22Rv1 (cell line): ENCODE data around the gene SIRT5.

Experiments used
- H3K27ac ChIP-seq: fragments of 450-650 bp; 2 replicates; pipeline ENCODE4 v1.5.1; 2017
- ZFX ChIP-seq: fragments of 450-650 bp; IDR thresholded peaks from 2 replicates; pipeline ENCODE4 v1.6.1; 2017; ENCODE audit warnings: antibody characterized with exemption, borderline replicate concordance
- TF ChIP-seq, protein P1 (sequence below): fragments of 450-650 bp; IDR thresholded peaks from 2 replicates; pipeline ENCODE4 v1.5.1; 2017; ENCODE audit warnings: mild to moderate bottlenecking

The SIRT5 gene

DNA sequence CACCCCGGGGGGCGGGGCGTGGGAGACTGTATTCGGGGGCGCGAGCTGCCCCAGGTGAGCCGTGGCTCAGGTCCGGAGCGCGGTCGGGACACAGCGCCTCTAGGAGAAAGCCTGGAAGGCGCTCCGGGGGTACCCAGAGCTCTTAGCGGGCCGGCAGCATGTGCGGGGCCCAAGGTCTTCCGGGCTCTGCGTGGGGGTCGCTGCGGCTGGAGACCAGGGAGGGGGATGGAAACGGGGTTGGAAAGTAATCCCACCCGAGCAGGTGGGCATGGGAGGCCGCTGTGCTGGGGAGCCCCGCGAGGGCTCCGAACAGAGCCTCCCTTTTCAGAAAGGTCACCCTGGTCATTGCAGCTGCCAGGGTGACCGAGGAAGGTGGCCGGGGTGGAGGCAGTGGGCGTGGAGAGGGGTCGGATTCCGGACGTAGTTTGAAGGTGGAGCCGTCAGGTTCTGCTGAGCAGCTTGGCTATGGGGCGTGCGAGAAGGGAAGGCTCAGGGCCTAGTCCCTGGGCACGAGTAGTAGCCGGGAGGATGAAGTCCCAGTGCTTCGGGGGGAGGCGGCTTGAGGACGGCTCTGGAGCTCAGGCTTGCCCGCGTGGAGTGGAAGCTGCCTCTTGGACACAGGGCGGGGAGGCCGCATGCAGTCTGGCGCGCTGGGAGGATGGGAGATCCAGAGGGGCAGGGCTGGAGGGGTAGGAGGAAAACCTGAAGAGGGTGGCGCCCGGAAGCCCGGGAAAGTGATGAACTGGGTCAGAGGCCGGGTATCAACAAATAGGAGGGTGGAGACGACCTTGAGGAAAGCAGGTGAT, at the start of gene SIRT5:
Gene SIRT5 (plus strand): TSS at position 31 of the 806 bp plus-strand sequence. CDS start 9,510 bp downstream, outside the sequence.
- H3K27ac ChIP-seq: peak within 1 kb of the TSS; percentile 97
- TF ChIP-seq ZFX: no peak
- TF ChIP-seq, protein P1, sequence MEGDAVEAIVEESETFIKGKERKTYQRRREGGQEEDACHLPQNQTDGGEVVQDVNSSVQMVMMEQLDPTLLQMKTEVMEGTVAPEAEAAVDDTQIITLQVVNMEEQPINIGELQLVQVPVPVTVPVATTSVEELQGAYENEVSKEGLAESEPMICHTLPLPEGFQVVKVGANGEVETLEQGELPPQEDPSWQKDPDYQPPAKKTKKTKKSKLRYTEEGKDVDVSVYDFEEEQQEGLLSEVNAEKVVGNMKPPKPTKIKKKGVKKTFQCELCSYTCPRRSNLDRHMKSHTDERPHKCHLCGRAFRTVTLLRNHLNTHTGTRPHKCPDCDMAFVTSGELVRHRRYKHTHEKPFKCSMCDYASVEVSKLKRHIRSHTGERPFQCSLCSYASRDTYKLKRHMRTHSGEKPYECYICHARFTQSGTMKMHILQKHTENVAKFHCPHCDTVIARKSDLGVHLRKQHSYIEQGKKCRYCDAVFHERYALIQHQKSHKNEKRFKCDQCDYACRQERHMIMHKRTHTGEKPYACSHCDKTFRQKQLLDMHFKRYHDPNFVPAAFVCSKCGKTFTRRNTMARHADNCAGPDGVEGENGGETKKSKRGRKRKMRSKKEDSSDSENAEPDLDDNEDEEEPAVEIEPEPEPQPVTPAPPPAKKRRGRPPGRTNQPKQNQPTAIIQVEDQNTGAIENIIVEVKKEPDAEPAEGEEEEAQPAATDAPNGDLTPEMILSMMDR: no peak

DNA sequence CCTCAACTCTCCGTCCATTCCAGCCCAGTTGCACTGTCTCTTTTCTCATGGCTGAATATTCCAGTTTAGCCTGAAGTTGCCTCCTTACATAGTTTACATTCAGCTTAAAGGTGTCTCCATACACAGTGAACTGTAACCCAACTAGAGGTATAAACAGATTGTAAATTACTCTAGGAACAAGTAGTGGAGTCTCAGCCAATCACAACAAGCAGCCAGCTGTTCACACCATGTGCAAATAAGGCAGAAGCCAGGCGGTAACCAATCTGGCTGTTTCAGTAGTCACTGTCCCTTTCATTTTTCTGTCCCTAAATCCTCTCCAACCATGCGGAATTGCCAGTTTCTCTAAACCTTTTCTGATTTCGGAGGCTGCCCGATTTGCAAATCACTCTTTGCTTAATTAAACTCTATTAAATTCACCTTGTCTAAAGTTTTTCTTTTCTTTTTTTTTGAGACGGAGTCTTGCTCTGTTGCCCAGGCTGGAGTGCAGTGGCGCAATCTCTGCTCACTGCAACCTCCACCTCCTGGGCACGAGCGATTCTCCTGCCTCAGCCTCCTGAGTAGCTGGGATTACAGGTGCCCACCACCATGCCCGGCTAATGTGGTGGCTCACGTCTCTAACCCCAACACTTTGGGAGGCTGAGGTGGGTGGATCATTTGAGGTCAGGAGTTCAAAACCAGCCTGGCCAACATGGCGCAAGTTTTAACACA, 49.4 kb upstream of the SIRT5 start:
- no peak overlapping the region for H3K27ac ChIP-seq
- TF ChIP-seq ZFX: no peak
- TF ChIP-seq, protein P1: no peak

DNA sequence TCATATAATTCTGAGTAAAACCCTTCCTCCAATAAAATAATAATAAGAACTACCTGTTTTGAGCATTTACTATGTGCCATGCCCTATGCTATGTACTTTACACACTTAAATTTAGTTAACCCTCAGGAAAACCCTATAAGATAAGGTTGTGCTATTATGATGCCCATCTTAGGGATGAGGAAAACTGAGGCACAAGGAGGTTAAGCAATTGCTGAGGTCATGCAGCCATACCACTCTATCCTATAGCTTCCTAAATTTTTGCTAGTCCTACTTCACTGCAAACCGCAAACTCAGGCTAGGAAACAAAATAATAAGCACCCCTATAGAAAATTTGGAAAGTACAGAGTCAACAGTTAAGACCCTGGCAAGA, 48.1 kb upstream of the SIRT5 start:
- H3K27ac ChIP-seq: no peak overlapping the region
- no peak for TF ChIP-seq ZFX
- TF ChIP-seq, protein P1: no peak

DNA sequence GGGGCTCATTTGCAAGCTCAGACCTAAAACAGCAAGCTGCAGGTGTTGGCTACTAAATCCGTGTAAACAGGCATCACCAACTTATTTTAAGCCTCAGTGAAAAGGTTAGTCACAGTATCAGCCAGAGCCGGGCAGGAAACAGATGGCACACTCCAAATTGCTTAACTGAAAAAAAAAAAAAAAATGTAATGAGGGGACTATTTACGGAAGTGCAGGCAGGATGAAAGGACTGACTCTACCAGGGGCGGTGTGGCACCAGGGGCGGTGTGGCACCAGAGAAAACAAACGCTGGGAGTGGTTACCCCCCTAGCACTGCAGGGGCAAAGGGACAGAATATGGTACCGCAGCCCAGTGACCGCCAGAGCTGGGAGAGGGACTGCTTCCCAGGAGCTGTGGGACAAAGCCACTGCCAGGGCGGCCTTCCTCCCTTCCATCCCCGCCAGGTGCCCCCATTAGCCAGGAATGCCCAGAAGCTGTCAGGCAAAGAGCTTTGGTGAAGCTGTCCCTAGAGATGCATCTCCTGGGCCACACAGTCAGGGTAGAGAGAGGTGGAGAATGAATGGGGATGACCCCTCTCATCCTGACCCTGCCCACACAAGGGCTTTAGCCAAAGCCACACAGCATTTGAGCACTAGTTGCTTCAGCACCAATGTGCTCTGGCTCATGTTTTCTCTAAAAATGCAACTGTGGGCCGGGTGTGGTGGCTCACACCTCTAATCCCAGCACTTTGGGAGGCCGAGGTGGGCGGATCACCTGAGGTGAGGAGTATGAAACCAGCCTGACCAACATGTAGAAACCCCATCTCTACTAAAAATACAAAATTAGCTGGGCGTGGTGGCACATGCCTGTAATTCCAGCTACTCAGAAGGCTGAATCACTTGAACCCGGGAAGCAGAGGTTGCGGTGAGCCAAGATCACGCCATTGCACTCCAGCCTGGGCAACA, 47.4 kb upstream of the SIRT5 start:
- no peak overlapping the region for H3K27ac ChIP-seq
- no peak for TF ChIP-seq ZFX
- TF ChIP-seq, protein P1: no peak

DNA sequence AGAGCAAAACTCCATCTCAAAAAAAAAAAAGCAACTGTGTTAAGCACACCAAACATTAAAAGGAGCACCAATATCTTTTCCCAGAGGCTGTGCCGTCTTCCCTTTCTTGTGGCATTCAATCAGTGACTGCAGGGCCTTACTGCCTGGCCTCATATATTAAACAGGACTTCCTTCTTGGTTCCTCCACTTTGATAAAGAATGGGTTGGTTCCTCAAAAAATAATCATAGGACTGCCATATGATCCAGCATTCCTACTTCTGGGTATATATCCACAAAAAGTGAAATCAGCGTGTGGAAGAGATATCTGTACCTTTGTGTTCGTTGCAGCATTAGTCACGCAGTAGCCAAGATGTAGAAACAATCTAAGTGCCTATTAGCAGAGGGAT, 46.7 kb upstream of the SIRT5 start:
- TF ChIP-seq ZFX: no peak
- TF ChIP-seq, protein P1: no peak
- H3K27ac ChIP-seq: no peak overlapping the region

DNA sequence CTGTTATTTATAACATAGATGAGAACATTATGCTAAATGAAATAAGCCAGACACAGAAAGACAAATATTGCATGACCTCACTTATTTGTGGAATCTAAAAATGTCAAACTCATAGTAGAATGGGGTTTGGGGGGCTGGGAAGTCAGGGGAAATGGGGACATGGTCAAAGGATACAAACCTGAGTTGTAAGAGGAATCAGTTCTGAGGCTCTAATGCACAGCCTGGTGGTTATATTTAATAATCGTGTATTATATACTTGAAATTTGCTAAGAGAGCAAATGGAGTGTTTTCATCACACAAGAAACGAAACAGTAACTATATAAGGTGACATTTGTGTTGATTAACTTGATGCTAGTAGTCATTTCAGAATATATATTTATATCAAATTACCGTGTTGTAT, 46.2 kb upstream of the SIRT5 start:
- H3K27ac ChIP-seq: no peak overlapping the region
- TF ChIP-seq, protein P1: no peak
- TF ChIP-seq ZFX: no peak
